AG20443 (cell line): ENCODE measurements around the gene C9orf72.
"Not testable (repeated sequence)": the region's sequence is repeated elsewhere in the genome, so short reads cannot be mapped to it uniquely, and the experiment has no call there.

Source experiments
- DNase-seq: peaks from one replicate; pipeline ENCODE4 v3.0.0; 2012; ENCODE audit warnings: low spot score, mixed read lengths

C9orf72 gene

GRCh38 chr9:27518809-27519208 lies 54.5 kb downstream of the C9orf72 start:
- no peak for DNase-seq

- no peak for DNase-seq
These were observed 55.3 kb downstream of the C9orf72 start for GRCh38 chr9:27518006-27518405.

- no peak for DNase-seq
These were observed 58.7 kb downstream of the C9orf72 start for GRCh38 chr9:27514551-27514950.

- DNase-seq, result no peak
These were observed 61.5 kb downstream of the C9orf72 start for GRCh38 chr9:27511771-27512170.

GRCh38 chr9:27510780-27511179 lies 62.5 kb downstream of the C9orf72 start:
- no peak for DNase-seq

GRCh38 chr9:27506981-27507380 lies 66.3 kb downstream of the C9orf72 start:
- DNase-seq, result no peak

- no peak for DNase-seq
These were observed 67.5 kb downstream of the C9orf72 start for GRCh38 chr9:27505744-27506161.

- DNase-seq, result no peak
These were observed 69.0 kb downstream of the C9orf72 start for GRCh38 chr9:27504259-27504658.

- no peak for DNase-seq
These were observed 69.7 kb downstream of the C9orf72 start for GRCh38 chr9:27503623-27504022.

GRCh38 chr9:27500902-27501301 lies 72.4 kb downstream of the C9orf72 start:
- DNase-seq, result not testable (repeated sequence)

GRCh38 chr9:27499451-27499850 lies 73.8 kb downstream of the C9orf72 start:
- DNase-seq, result no peak

- DNase-seq, result no peak
These were observed 75.3 kb downstream of the C9orf72 start for GRCh38 chr9:27497883-27498417.
